ENCODE data around the gene ORM1.
"Not testable (repeated sequence)": the region's sequence is repeated elsewhere in the genome, so short reads cannot be mapped to it uniquely, and the experiment has no call there.

DNA sequence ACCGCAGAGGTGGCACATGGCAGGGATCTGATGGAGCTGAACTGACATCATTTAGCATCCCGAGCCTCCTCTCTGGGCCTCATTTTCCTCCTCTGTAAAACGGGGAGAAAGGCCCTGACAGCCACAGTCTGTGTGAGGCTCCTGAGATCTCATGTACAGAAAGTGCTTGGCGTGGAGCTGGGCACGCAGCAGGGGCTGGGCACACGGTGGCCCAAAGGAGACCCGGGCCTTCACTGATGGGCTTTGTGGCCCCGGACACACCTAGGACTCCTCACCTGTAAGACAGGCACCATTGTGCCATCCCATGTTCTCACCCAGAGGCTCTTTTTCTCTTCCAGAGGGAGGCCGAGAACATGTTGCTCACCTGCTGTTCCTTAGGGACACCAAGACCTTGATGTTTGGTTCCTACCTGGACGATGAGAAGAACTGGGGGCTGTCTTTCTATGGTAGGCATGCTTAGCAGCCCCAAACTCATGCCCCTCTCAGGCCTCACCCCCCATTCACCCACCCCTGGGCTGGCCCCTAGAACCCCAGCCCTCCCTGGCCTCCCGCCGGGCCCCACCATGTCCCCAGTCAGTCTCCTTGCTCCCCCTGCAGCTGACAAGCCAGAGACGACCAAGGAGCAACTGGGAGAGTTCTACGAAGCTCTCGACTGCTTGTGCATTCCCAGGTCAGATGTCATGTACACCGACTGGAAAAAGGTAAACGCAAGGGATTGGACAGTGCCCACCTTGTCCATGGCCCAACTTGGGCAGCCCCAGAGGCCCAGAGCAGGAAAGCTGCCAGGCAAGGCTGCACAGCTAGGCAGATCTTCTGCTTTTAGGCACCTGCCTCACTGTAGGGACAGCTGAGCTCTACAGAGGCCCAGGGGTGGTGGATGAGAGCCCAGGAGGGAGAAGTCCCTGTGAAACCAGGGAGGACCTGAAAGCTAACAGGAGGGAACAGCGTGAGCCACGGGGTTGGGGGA is 8.6 kb downstream of the ORM1 start:
- TF ChIP-seq EZH2 (IDR thresholded peaks at IDR 0.05; ENCODE audit: borderline replicate concordance, control insufficient read depth, low read depth, low read length); POLR2A (IDR thresholded peaks at IDR 0.05; ENCODE audit: low read depth, low read length); TAF1 (IDR thresholded peaks at IDR 0.05; ENCODE audit: borderline replicate concordance, low read depth, low read length); FOXK2 (IDR thresholded peaks at IDR 0.05); FOS (IDR thresholded peaks at IDR 0.05; ENCODE audit: borderline replicate concordance, extremely low read depth, insufficient read length); NBN (IDR thresholded peaks at IDR 0.05); JUND (IDR thresholded peaks at IDR 0.05; ENCODE audit: low read depth, low read length); SMC3 (IDR thresholded peaks at IDR 0.05; ENCODE audit: borderline replicate concordance, low read length); SMARCA5 (IDR thresholded peaks at IDR 0.05); MEF2A (IDR thresholded peaks at IDR 0.05; ENCODE audit: insufficient read depth, low read depth, low read length): not testable (repeated sequence)
- TF ChIP-seq, protein P1, sequence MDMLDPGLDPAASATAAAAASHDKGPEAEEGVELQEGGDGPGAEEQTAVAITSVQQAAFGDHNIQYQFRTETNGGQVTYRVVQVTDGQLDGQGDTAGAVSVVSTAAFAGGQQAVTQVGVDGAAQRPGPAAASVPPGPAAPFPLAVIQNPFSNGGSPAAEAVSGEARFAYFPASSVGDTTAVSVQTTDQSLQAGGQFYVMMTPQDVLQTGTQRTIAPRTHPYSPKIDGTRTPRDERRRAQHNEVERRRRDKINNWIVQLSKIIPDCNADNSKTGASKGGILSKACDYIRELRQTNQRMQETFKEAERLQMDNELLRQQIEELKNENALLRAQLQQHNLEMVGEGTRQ (IDR thresholded peaks at IDR 0.05; ENCODE audit: borderline replicate concordance, low read depth, low read length): not testable (repeated sequence)
- TF ChIP-seq, protein P2, sequence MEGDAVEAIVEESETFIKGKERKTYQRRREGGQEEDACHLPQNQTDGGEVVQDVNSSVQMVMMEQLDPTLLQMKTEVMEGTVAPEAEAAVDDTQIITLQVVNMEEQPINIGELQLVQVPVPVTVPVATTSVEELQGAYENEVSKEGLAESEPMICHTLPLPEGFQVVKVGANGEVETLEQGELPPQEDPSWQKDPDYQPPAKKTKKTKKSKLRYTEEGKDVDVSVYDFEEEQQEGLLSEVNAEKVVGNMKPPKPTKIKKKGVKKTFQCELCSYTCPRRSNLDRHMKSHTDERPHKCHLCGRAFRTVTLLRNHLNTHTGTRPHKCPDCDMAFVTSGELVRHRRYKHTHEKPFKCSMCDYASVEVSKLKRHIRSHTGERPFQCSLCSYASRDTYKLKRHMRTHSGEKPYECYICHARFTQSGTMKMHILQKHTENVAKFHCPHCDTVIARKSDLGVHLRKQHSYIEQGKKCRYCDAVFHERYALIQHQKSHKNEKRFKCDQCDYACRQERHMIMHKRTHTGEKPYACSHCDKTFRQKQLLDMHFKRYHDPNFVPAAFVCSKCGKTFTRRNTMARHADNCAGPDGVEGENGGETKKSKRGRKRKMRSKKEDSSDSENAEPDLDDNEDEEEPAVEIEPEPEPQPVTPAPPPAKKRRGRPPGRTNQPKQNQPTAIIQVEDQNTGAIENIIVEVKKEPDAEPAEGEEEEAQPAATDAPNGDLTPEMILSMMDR (IDR thresholded peaks at IDR 0.05 in 2 of 3, conservative IDR thresholded peaks at IDR 0.05 in 1 of 3; ENCODE audit: control insufficient read depth in 2 of 3, extremely low read depth in 1 of 3, insufficient read depth in 1 of 3, low read depth in 3 of 3, low read length in 3 of 3): not testable (repeated sequence)
- TF ChIP-seq, protein P3, sequence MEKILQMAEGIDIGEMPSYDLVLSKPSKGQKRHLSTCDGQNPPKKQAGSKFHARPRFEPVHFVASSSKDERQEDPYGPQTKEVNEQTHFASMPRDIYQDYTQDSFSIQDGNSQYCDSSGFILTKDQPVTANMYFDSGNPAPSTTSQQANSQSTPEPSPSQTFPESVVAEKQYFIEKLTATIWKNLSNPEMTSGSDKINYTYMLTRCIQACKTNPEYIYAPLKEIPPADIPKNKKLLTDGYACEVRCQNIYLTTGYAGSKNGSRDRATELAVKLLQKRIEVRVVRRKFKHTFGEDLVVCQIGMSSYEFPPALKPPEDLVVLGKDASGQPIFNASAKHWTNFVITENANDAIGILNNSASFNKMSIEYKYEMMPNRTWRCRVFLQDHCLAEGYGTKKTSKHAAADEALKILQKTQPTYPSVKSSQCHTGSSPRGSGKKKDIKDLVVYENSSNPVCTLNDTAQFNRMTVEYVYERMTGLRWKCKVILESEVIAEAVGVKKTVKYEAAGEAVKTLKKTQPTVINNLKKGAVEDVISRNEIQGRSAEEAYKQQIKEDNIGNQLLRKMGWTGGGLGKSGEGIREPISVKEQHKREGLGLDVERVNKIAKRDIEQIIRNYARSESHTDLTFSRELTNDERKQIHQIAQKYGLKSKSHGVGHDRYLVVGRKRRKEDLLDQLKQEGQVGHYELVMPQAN (conservative IDR thresholded peaks at IDR 0.05): not testable (repeated sequence)
- TF ChIP-seq, protein P4, sequence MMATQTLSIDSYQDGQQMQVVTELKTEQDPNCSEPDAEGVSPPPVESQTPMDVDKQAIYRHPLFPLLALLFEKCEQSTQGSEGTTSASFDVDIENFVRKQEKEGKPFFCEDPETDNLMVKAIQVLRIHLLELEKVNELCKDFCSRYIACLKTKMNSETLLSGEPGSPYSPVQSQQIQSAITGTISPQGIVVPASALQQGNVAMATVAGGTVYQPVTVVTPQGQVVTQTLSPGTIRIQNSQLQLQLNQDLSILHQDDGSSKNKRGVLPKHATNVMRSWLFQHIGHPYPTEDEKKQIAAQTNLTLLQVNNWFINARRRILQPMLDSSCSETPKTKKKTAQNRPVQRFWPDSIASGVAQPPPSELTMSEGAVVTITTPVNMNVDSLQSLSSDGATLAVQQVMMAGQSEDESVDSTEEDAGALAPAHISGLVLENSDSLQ (IDR thresholded peaks at IDR 0.05): not testable (repeated sequence)

All from GM12878 (cell line).